ENCODE measurements around the gene DEFB131B. TPM values are rescaled to one million over a fixed set of nuclear protein-coding genes. Genes with fewer than 3 reads are reported as not detected.
A peak's percentile ranks its signal among the peaks of the same experiment; 100 is the strongest.
"Not testable (repeated sequence)": the region's sequence is repeated elsewhere in the genome, so short reads cannot be mapped to it uniquely, and the experiment has no call there.

The DEFB131B gene, protein sequence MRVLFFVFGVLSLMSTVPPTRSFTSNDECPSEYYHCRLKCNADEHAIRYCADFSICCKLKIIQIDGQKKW
- polyA plus RNA-seq (2013, experiment 1 of 2), result not detected
- polyA plus RNA-seq (2013, experiment 2 of 2), result not detected

- not testable (repeated sequence) for H3K4me3 ChIP-seq (ENCODE audit: low read length); H3K9me3 ChIP-seq (ENCODE audit: insufficient read depth, low read depth, low read length); H3K27me3 ChIP-seq (ENCODE audit: insufficient read depth, low read length); H3K36me3 ChIP-seq (ENCODE audit: insufficient read depth, low read length); H3K4me1 ChIP-seq (ENCODE audit: insufficient read depth, low read length); H3K9ac ChIP-seq (ENCODE audit: low read depth, low read length); H3K27ac ChIP-seq (ENCODE audit: low read depth, low read length)
- WGBS, result 86% methylated on average over 1 of the region's 1 CpG
Measured at GRCh38 chr11:71878059-71878458, at the start of gene DEFB131B. DEFB131B (plus strand) TSS chr11:71878453; CDS start chr11:71878453, 0 bp downstream.

DNA sequence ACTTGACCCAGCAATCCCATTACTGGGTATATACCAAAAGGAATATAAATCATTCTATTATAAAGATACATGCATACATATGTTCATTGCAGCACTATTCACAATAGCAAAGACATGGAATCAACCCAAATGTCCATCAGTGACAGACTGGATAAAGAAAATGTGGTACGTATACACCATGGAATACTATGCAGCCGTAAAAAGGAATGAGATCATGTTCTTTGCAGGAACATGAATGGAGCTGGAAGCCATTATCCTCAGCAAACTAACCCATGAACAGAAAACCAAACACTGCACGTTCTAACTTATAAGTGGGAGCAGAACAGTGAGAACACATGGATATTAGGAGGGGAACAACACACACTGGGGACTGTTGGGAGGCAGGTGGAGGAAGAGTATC is 49.0 kb upstream of the DEFB131B start:
- not testable (repeated sequence) for H3K4me3 ChIP-seq (ENCODE audit: low read length); H3K4me1 ChIP-seq (ENCODE audit: insufficient read depth, low read length); H3K27ac ChIP-seq (ENCODE audit: low read depth, low read length); H3K36me3 ChIP-seq (ENCODE audit: insufficient read depth, low read length); H3K27me3 ChIP-seq (ENCODE audit: insufficient read depth, low read length); H3K9ac ChIP-seq (ENCODE audit: low read depth, low read length); H3K9me3 ChIP-seq (ENCODE audit: insufficient read depth, low read depth, low read length)
- WGBS, result 98% methylated on average over 3 of the region's 3 CpGs

GRCh38 chr11:71829686-71830085 is 48.6 kb upstream of the DEFB131B start:
- not testable (repeated sequence) for H3K9ac ChIP-seq (ENCODE audit: low read depth, low read length); H3K27me3 ChIP-seq (ENCODE audit: insufficient read depth, low read length); H3K27ac ChIP-seq (ENCODE audit: low read depth, low read length); H3K36me3 ChIP-seq (ENCODE audit: insufficient read depth, low read length); H3K4me1 ChIP-seq (ENCODE audit: insufficient read depth, low read length); H3K4me3 ChIP-seq (ENCODE audit: low read length); H3K9me3 ChIP-seq (ENCODE audit: insufficient read depth, low read depth, low read length)
- WGBS, result no CpG with 5 or more reads among the region's 3 CpGs

DNA sequence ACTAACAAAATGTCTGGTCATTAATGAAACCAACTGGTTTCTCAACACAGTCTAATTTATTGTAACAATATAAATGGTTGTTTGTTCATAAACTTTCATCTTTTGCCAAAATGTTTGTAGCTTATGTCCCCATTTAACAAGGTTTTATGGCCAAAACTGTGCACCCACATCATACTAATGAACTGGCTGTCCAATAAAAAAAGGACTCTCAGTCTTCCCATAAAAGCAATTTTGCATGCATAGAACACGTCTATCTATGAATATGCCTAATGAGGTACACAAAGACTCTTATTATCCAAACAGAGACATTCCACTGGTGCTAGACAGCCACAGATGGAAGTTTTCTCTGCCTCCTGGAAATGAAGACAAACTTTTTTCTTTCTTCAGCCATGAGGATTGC is 45.4 kb upstream of the DEFB131B start, which contains the start of gene DEFB108B:
Gene DEFB108B, plus strand, starts transcription at position 390 of the 400 bp plus-strand sequence. Its CDS starts 0 bp downstream, at position 390.
- not testable (repeated sequence) for H3K4me1 ChIP-seq (ENCODE audit: insufficient read depth, low read length); H3K27ac ChIP-seq (ENCODE audit: low read depth, low read length); H3K9ac ChIP-seq (ENCODE audit: low read depth, low read length); H3K36me3 ChIP-seq (ENCODE audit: insufficient read depth, low read length); H3K9me3 ChIP-seq (ENCODE audit: insufficient read depth, low read depth, low read length); H3K4me3 ChIP-seq (ENCODE audit: low read length); H3K27me3 ChIP-seq (ENCODE audit: insufficient read depth, low read length)
- WGBS, result no CpG with 5 or more reads among the region's 1 CpG

DNA sequence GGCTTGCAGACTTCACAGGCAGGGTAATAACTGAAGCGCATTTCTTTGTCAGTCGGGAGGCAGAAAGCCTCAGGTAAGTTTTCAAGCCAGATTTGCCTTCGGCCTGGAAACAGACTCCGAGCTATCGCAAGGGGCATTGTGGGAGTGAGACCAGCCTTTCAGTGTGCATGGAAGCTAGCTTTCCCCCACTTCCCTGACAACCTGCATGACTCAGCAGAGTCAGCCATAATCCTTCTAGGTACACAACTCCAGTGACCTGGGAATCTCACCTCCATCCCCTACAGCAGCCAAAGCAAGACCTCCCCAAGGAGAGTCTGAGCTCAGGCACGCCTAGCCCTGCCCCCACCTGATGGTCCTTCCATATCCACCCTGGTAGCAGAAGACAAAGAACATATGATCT is 35.5 kb upstream of the DEFB131B start:
- H3K4me3 ChIP-seq (ENCODE audit: low read length); H3K27me3 ChIP-seq (ENCODE audit: insufficient read depth, low read length); H3K36me3 ChIP-seq (ENCODE audit: insufficient read depth, low read length); H3K27ac ChIP-seq (ENCODE audit: low read depth, low read length); H3K9ac ChIP-seq (ENCODE audit: low read depth, low read length); H3K9me3 ChIP-seq (ENCODE audit: insufficient read depth, low read depth, low read length): not testable (repeated sequence)
- H3K4me1 ChIP-seq (ENCODE audit: insufficient read depth, low read length), result peaks cover 11% of the 10 kb centered on the region
- 90% methylated on average over 6 of the region's 6 CpGs for WGBS

GRCh38 chr11:71843355-71843754 is 34.9 kb upstream of the DEFB131B start:
- not testable (repeated sequence) for H3K36me3 ChIP-seq (ENCODE audit: insufficient read depth, low read length); H3K27ac ChIP-seq (ENCODE audit: low read depth, low read length); H3K27me3 ChIP-seq (ENCODE audit: insufficient read depth, low read length); H3K4me3 ChIP-seq (ENCODE audit: low read length); H3K9ac ChIP-seq (ENCODE audit: low read depth, low read length); H3K9me3 ChIP-seq (ENCODE audit: insufficient read depth, low read depth, low read length)
- WGBS, result 93% methylated on average over 4 of the region's 4 CpGs
- peaks cover 11% of the 10 kb centered on the region for H3K4me1 ChIP-seq (ENCODE audit: insufficient read depth, low read length)

- H3K4me1 ChIP-seq (ENCODE audit: insufficient read depth, low read length), result peaks cover 11% of the 10 kb centered on the region
- H3K27ac ChIP-seq (ENCODE audit: low read depth, low read length), result peak overlapping the region; percentile 72
- no peaks in the 10 kb centered on the region for H3K9me3 ChIP-seq (ENCODE audit: insufficient read depth, low read depth, low read length)
- 37% methylated on average over 15 of the region's 15 CpGs for WGBS
- H3K4me3 ChIP-seq (ENCODE audit: low read length), result no peak overlapping the region
- no peaks in the 10 kb centered on the region for H3K27me3 ChIP-seq (ENCODE audit: insufficient read depth, low read length)
- peak overlapping the region; percentile 55; the same call in 1 of the 2 replicates for H3K9ac ChIP-seq (ENCODE audit: low read depth, low read length)
- no peaks in the 10 kb centered on the region for H3K36me3 ChIP-seq (ENCODE audit: insufficient read depth, low read length)
Measured at GRCh38 chr11:71843858-71844257, 34.4 kb upstream of the DEFB131B start.

DNA sequence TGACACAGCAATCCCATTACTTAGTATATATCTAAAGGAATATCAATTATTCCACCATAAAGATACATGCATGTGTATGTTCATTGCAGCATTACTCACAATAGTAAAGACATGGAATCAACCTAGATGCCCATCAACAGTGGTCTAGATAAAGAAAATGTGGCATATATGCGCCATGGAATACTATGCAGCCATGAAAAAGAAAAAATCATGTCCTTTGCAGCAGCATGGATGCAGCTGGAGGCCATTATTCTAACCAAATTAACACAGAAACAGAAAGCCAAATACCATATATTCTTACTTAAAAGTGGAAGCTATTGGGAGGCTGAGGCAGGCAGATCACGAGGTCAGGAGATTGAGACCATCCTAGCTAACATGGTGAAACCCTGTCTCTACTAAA is 24.4 kb upstream of the DEFB131B start:
- H3K4me3 ChIP-seq (ENCODE audit: low read length); H3K9ac ChIP-seq (ENCODE audit: low read depth, low read length); H3K4me1 ChIP-seq (ENCODE audit: insufficient read depth, low read length); H3K27me3 ChIP-seq (ENCODE audit: insufficient read depth, low read length); H3K27ac ChIP-seq (ENCODE audit: low read depth, low read length); H3K36me3 ChIP-seq (ENCODE audit: insufficient read depth, low read length); H3K9me3 ChIP-seq (ENCODE audit: insufficient read depth, low read depth, low read length): not testable (repeated sequence)
- 94% methylated on average over 2 of the region's 2 CpGs for WGBS

DNA sequence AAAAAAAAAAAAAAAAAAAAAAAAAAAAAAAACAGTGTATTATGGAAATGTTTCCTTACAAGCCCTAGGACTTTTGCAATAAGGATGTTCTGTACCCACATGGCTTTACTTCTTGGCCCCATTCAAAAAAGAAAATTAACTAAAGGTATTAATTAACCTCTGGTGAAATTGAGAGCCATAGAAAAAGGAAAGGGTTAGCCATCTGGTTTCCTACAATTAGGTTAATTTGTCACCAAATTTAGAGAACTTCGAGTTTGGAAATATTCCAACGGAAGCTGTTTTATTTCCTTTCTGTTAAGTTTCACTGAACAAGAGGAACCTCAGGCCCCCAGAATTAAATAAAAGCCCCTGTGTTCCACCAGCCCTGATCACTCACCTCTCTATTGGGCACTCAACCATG is 22.4 kb upstream of the DEFB131B start:
- not testable (repeated sequence) for H3K27ac ChIP-seq (ENCODE audit: low read depth, low read length); H3K4me1 ChIP-seq (ENCODE audit: insufficient read depth, low read length)
- WGBS, result 86% methylated on average over 2 of the region's 2 CpGs

DNA sequence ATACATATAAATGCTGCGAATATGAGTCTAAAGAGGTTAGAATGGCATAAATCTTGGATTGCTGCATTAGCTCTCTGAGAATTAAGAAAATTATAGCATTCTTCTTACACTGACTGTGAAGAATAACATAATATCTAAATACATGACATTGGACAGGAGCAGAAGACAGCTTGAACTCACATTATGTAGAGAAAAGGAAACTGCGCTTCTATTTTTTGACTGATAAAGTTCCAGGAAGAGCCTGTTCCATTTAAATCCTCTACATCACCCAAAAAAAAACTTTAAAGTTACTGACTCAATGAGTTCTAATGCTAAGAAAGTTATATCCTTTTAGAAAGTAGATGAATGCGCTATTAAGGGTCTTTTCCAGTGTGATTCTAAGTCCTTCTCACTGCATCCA is 17.4 kb upstream of the DEFB131B start:
- not testable (repeated sequence) for H3K27me3 ChIP-seq (ENCODE audit: insufficient read depth, low read length); H3K9ac ChIP-seq (ENCODE audit: low read depth, low read length); H3K4me1 ChIP-seq (ENCODE audit: insufficient read depth, low read length); H3K36me3 ChIP-seq (ENCODE audit: insufficient read depth, low read length); H3K27ac ChIP-seq (ENCODE audit: low read depth, low read length); H3K9me3 ChIP-seq (ENCODE audit: insufficient read depth, low read depth, low read length); H3K4me3 ChIP-seq (ENCODE audit: low read length)
- 93% methylated on average over 2 of the region's 3 CpGs for WGBS

More for the DNA sequence above, 22.4 kb upstream of the DEFB131B start:
- not testable (repeated sequence) for H3K4me3 ChIP-seq (ENCODE audit: low read length); H3K9ac ChIP-seq (ENCODE audit: low read depth, low read length); H3K36me3 ChIP-seq (ENCODE audit: insufficient read depth, low read length); H3K9me3 ChIP-seq (ENCODE audit: insufficient read depth, low read depth, low read length); H3K27me3 ChIP-seq (ENCODE audit: insufficient read depth, low read length)

DNA sequence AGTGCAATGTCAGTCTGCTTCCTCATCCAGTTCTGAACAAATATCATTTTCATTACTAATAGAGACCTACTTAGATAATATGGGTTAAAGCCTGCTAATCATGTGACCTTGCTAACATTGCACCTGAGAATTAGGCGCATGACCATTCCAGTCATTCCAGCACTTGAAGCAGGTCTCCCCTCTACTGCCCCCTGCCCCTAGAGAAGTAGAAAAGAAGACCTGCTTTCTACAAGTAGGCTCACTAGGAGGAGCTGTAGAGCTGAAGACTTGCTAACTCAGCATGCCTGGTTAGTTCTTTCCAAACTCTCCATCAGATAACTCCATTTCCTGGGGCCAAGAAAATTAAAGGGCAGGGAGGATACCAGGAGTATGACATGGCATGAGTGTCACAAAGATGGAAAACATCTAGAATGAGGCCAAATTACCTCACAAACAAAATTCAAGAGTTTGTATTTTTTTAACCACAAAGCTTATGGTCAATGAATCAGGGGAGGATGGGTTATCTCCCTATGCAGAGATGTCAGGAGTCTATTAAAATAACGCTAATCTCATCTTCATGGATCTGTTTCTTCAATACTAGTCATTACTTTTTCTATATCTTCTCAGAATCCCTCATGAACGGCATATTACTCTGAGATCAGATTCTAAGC is 14.2 kb upstream of the DEFB131B start:
- not testable (repeated sequence) for H3K27me3 ChIP-seq (ENCODE audit: insufficient read depth, low read length); H3K27ac ChIP-seq (ENCODE audit: low read depth, low read length); H3K36me3 ChIP-seq (ENCODE audit: insufficient read depth, low read length); H3K4me3 ChIP-seq (ENCODE audit: low read length); H3K9ac ChIP-seq (ENCODE audit: low read depth, low read length); H3K4me1 ChIP-seq (ENCODE audit: insufficient read depth, low read length); H3K9me3 ChIP-seq (ENCODE audit: insufficient read depth, low read depth, low read length)
- 71% methylated on average over 3 of the region's 3 CpGs for WGBS

DNA sequence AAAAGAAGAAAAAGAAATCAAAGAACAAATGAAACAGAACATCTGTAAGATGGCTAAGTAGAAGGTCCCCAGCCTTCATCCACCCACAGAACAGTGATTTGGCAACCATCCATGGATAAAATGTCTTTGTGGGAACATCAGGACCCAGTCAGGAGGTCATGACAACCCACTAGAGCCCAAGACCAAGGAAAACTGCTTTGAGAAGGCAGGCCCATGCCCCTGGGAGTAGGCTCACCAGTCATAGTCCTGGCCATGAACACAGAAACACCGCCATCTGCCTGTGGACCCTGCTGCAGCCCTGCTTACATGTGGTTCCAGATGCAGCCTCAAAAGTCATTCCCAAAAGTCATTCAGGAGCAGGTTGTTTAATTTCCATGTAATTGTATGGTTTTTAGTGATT is 11.0 kb upstream of the DEFB131B start:
- H3K27ac ChIP-seq (ENCODE audit: low read depth, low read length); H3K27me3 ChIP-seq (ENCODE audit: insufficient read depth, low read length); H3K36me3 ChIP-seq (ENCODE audit: insufficient read depth, low read length); H3K9me3 ChIP-seq (ENCODE audit: insufficient read depth, low read depth, low read length); H3K9ac ChIP-seq (ENCODE audit: low read depth, low read length); H3K4me1 ChIP-seq (ENCODE audit: insufficient read depth, low read length); H3K4me3 ChIP-seq (ENCODE audit: low read length): not testable (repeated sequence)
- 85% methylated on average over 1 of the region's 1 CpG for WGBS
